ENCODE data around the gene DCLK2. TPM values are rescaled to one million over a fixed set of nuclear protein-coding genes. Genes with fewer than 3 reads are reported as not detected.

Gene DCLK2
- total RNA-seq, 2 experiments from 2014 or later = not detected

- CTCF ChIA-PET (ENCODE audit: unreplicated experiment) = interaction anchor here (0.6 kb wide), 1 partner anchor 622 kb away, joined by 3 read pairs; no protein-coding TSS in a partner anchor
- Histone ChIP-seq H3K36me3 (ENCODE audit: insufficient read depth, low read length) (no peaks in the 10 kb centered on the region), H3K27ac (ENCODE audit: low read depth, low read length, poor library complexity, severe bottlenecking) (no peak overlapping the region), H3K79me2 (ENCODE audit: insufficient read depth, low read depth, low read length) (no peaks in the 10 kb centered on the region), H3K9me3 (ENCODE audit: low read length) (no peaks in the 10 kb centered on the region), H2AFZ (ENCODE audit: low read length) (no peak overlapping the region), H3K9me2 (ENCODE audit: insufficient read depth, low read length) (no peaks in the 10 kb centered on the region), H3K4me2 (ENCODE audit: low read length) (no peak overlapping the region), H3K4me1 (ENCODE audit: insufficient read depth, low read length, poor library complexity, severe bottlenecking) (no peaks in the 10 kb centered on the region), H3K4me3 (ENCODE audit: low read depth, low read length, poor library complexity, severe bottlenecking) (no peak overlapping the region), H4K20me1 (ENCODE audit: insufficient read depth, low read length) (no peaks in the 10 kb centered on the region)
- no TSS peak for BruUV-seq (replicated peaks)
- no peak for DNase-seq (ENCODE audit: low spot score)
- no peak for TF ChIP-seq CTCF (conservative IDR thresholded peaks at IDR 0.05; ENCODE audit: low read length)
- no peak for TF ChIP-seq EZH2phosphoT487 (IDR thresholded peaks at IDR 0.05; ENCODE audit: borderline replicate concordance, low read depth, low read length)
- intact Hi-C loops (cut with micrococcal nuclease; ENCODE audit: unreplicated experiment) = no loop called here
- POLR2A ChIA-PET = no interaction called here
Measured at GRCh38 chr4:150258569-150258968, 180.3 kb downstream of the DCLK2 start.

DNA sequence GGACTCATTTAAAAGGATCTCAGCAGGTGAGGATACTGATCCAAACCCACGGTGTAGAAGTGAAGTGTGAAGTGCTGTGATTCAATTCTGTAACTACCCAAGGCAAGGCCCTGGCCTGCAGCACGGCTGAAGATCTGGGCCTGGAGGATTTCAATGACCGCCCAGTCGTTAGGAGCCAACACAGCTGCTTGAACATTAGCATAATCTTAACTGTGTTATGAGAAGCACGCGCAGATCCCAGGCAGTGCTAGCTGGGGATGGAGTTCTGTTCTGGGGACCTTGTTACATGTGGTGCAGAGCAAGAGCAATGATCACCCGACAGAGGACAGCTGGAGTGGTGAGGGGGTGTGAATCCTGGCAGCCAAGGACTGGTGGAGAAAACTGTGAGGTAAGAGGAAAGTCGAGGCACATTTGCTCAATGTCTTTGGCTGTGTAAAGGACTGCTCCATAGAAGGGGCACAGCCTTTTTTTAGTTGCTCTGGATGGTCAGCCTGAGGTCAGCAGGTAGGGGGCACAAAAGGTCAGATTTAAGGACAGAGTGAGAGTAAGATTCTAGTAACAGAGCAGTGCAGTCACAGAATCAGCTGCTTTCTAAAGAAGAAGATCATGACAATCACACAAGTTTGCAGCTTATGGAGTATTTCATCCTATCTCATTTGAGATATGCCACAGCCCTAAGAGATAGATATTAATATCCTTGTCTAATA is 181.8 kb downstream of the DCLK2 start:
- no peaks in the 10 kb centered on the region for H3K9me2 ChIP-seq (ENCODE audit: insufficient read depth, low read length)
- H3K79me2 ChIP-seq (ENCODE audit: insufficient read depth, low read depth, low read length) = no peaks in the 10 kb centered on the region
- H3K27ac ChIP-seq (ENCODE audit: low read depth, low read length, poor library complexity, severe bottlenecking) = no peak overlapping the region
- no TSS peak for BruUV-seq (replicated peaks)
- DNase-seq (ENCODE audit: low spot score) = no peak
- no peaks in the 10 kb centered on the region for H4K20me1 ChIP-seq (ENCODE audit: insufficient read depth, low read length)
- TF ChIP-seq CTCF (conservative IDR thresholded peaks at IDR 0.05; ENCODE audit: low read length) (no peak), EZH2phosphoT487 (IDR thresholded peaks at IDR 0.05; ENCODE audit: borderline replicate concordance, low read depth, low read length) (no peak)
- H3K9me3 ChIP-seq (ENCODE audit: low read length) = no peaks in the 10 kb centered on the region
- H3K36me3 ChIP-seq (ENCODE audit: insufficient read depth, low read length) = no peaks in the 10 kb centered on the region
- ChIA-PET POLR2A (interaction anchor here (0.6 to 0.7 kb wide), 3 partner anchors 83 to 1580 kb away, joined by 3 to 5 read pairs (median 3); no protein-coding TSS in a partner anchor), CTCF (ENCODE audit: unreplicated experiment) (no interaction called here)
- H3K4me1 ChIP-seq (ENCODE audit: insufficient read depth, low read length, poor library complexity, severe bottlenecking) = no peaks in the 10 kb centered on the region
- H3K4me3 ChIP-seq (ENCODE audit: low read depth, low read length, poor library complexity, severe bottlenecking) = no peak overlapping the region
- intact Hi-C loops (cut with micrococcal nuclease; ENCODE audit: unreplicated experiment) = no loop called here
- no peak overlapping the region for H2AFZ ChIP-seq (ENCODE audit: low read length)
- no peak overlapping the region for H3K4me2 ChIP-seq (ENCODE audit: low read length)

GRCh38 chr4:150261571-150261970 is 183.3 kb downstream of the DCLK2 start:
- DNase-seq (ENCODE audit: low spot score) = no peak
- H3K4me2 ChIP-seq (ENCODE audit: low read length) = no peak overlapping the region
- BruUV-seq (replicated peaks) = no TSS peak
- no peak overlapping the region for H3K27ac ChIP-seq (ENCODE audit: low read depth, low read length, poor library complexity, severe bottlenecking)
- TF ChIP-seq EZH2phosphoT487 (IDR thresholded peaks at IDR 0.05; ENCODE audit: borderline replicate concordance, low read depth, low read length) (no peak), CTCF (conservative IDR thresholded peaks at IDR 0.05; ENCODE audit: low read length) (no peak)
- no peaks in the 10 kb centered on the region for H4K20me1 ChIP-seq (ENCODE audit: insufficient read depth, low read length)
- H3K4me1 ChIP-seq (ENCODE audit: insufficient read depth, low read length, poor library complexity, severe bottlenecking) = no peaks in the 10 kb centered on the region
- no peaks in the 10 kb centered on the region for H3K9me2 ChIP-seq (ENCODE audit: insufficient read depth, low read length)
- H3K36me3 ChIP-seq (ENCODE audit: insufficient read depth, low read length) = no peaks in the 10 kb centered on the region
- no peaks in the 10 kb centered on the region for H3K9me3 ChIP-seq (ENCODE audit: low read length)
- H3K4me3 ChIP-seq (ENCODE audit: low read depth, low read length, poor library complexity, severe bottlenecking) = no peak overlapping the region
- ChIA-PET POLR2A (no interaction called here), CTCF (ENCODE audit: unreplicated experiment) (no interaction called here)
- H3K79me2 ChIP-seq (ENCODE audit: insufficient read depth, low read depth, low read length) = no peaks in the 10 kb centered on the region
- intact Hi-C loops (cut with micrococcal nuclease; ENCODE audit: unreplicated experiment) = no loop called here
- H2AFZ ChIP-seq (ENCODE audit: low read length) = no peak overlapping the region

All from OCI-LY7 (cell line).